Progenitor cell of endocrine pancreas (in vitro differentiated cells): ENCODE results near the gene SF3B6. TPM values are rescaled to one million over a fixed set of nuclear protein-coding genes. Genes with fewer than 3 reads are reported as not detected.

Experiments
- DNase-seq: peaks from one replicate; pipeline ENCODE4 v3.0.0; 2021; ENCODE audit warnings: low spot score; ENCODE audit not compliant: unreplicated experiment
- H3K27ac Mint-ChIP-seq: 2 replicates; pipeline ENCODE4 v1.8.0; 2021; ENCODE audit warnings: mild to moderate bottlenecking, moderate library complexity, mixed read lengths
- H3K27me3 Mint-ChIP-seq: 2 replicates; pipeline ENCODE4 v1.8.0; 2021; ENCODE audit warnings: mixed read lengths
- H3K36me3 Mint-ChIP-seq: 2 replicates; pipeline ENCODE4 v1.8.0; 2022; ENCODE audit warnings: mixed read lengths; ENCODE audit not compliant: insufficient read depth
- H3K4me1 Mint-ChIP-seq: 2 replicates; pipeline ENCODE4 v1.8.0; 2021; ENCODE audit warnings: low read depth, mixed read lengths
- H3K4me3 Mint-ChIP-seq: 2 replicates; pipeline ENCODE4 v1.8.0; 2021; ENCODE audit warnings: low read depth, mild to moderate bottlenecking, moderate library complexity, mixed read lengths
- H3K9me3 Mint-ChIP-seq: 2 replicates; pipeline ENCODE4 v1.8.0; 2021; ENCODE audit warnings: low read depth, mixed read lengths
- CTCF ChIP-seq: fragments of 200-600 bp; sonication (generic); IDR thresholded peaks from one replicate; pipeline ENCODE4 v1.5.0; 2021; ENCODE audit warnings: antibody characterized with exemption, mild to moderate bottlenecking; ENCODE audit not compliant: unreplicated experiment
- total RNA-seq: library from RNA; stranded (reverse); gene quantifications from 2 replicates; pipeline ENCODE4 v1.2.1, GENCODE V29; 2021

The SF3B6 gene
- total RNA-seq, 1 donor from 2014 or later, result 101 TPM

DNA sequence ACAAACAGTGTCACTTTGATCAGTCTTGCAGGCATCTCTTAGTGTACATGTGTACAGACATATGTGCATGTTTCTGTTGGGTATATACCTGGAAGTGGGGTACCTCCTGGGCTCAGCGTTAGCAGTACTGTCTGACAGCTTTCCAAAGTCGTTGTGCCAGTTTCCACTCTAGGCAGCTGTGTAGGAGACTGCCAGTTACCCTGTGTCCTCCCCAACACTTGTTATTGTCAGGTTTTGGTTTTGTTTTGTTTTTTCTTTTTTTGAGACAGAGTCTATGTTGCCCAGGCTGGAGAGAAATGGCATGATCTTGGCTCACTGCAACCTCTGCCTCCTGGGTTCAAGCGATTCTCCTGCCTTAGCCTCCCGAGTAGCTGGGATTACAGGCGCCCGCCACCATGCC, 20.4 kb downstream of the SF3B6 start:
- Mint-ChIP-seq H3K36me3 (no peaks in the 10 kb centered on the region), H3K27ac (no peak overlapping the region), H3K4me3 (no peak overlapping the region), H3K27me3 (no peaks in the 10 kb centered on the region), H3K4me1 (peaks cover 6% of the 10 kb centered on the region), H3K9me3 (no peaks in the 10 kb centered on the region)
- no peak for TF ChIP-seq CTCF
- no peak for DNase-seq

DNA sequence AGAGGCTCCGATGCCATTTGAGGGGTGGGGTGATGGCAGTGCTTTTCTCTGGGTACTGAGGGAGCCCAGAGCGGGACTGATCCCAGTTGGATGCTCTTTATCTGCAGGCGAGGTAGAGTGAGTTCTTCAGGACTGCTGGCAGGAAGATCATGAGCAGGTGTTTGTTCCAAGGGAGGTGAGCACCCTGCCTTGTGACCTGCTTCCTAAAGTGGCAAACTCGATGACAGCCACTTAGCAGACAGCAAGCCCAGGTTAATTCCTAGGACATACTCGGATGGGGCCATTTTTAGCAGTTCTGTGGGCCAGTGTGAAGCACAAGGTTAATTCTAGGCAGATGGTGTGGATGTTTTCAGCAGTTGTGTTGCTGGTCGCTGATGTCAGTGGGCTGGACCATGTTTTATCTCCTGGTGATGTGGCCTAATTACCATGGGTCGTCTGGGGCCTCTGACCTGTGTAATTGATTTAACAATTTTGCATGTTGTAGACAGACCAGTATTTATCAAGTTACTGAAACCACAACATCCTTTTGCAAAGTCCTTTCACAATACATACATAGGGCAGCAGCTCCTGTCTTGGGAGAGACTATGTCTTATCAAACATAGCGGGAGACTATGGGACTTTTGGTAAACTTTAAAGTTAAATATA, 21.6 kb downstream of the SF3B6 start:
- peaks cover 6% of the 10 kb centered on the region for H3K4me1 Mint-ChIP-seq
- DNase-seq, result no peak
- H3K27me3 Mint-ChIP-seq, result no peaks in the 10 kb centered on the region
- H3K27ac Mint-ChIP-seq, result no peak overlapping the region
- TF ChIP-seq CTCF, result no peak
- H3K36me3 Mint-ChIP-seq, result no peaks in the 10 kb centered on the region
- H3K9me3 Mint-ChIP-seq, result no peaks in the 10 kb centered on the region
- no peak overlapping the region for H3K4me3 Mint-ChIP-seq

- DNase-seq, result no peak
- Mint-ChIP-seq H3K27me3 (no peaks in the 10 kb centered on the region), H3K27ac (no peak overlapping the region), H3K4me1 (peaks cover 6% of the 10 kb centered on the region), H3K36me3 (no peaks in the 10 kb centered on the region), H3K9me3 (no peaks in the 10 kb centered on the region), H3K4me3 (no peak overlapping the region)
- no peak for TF ChIP-seq CTCF
These were observed 23.2 kb downstream of the SF3B6 start for GRCh38 chr2:24052951-24053350.

- Mint-ChIP-seq H3K27ac (no peak overlapping the region), H3K9me3 (no peaks in the 10 kb centered on the region), H3K4me1 (peaks cover 14% of the 10 kb centered on the region), H3K27me3 (no peaks in the 10 kb centered on the region), H3K36me3 (no peaks in the 10 kb centered on the region), H3K4me3 (no peak overlapping the region)
- no peak for DNase-seq
- no peak for TF ChIP-seq CTCF
These were observed 24.3 kb downstream of the SF3B6 start for GRCh38 chr2:24051833-24052232.

GRCh38 chr2:24050041-24050979, 25.8 kb downstream of the SF3B6 start:
- TF ChIP-seq CTCF, result no peak
- Mint-ChIP-seq H3K4me1 (peaks cover 19% of the 10 kb centered on the region), H3K27me3 (no peaks in the 10 kb centered on the region), H3K9me3 (no peaks in the 10 kb centered on the region), H3K27ac (no peak overlapping the region), H3K36me3 (no peaks in the 10 kb centered on the region), H3K4me3 (no peak overlapping the region)
- DNase-seq, result peak; percentile 28
